T-helper 2 cell treated with Interferon-gamma antibody and Interleukin-4, amounts not matched to agents 100 ng/mL and 5 ng/mL, for 36 hours (primary cell): Measurements from ENCODE around the gene HMOX2. TPM values are rescaled to one million over a fixed set of nuclear protein-coding genes. Genes with fewer than 3 reads are reported as not detected.

ENCODE experiments used
- intact Hi-C: fragments of 100-400 bp; cut with micrococcal nuclease; formaldehyde crosslinking; loops from one replicate; pipeline ENCODE4 v1.15.1; 2023
- total RNA-seq: library from RNA; stranded (reverse); gene quantifications from 2 replicates; pipeline ENCODE4 v1.2.3, GENCODE V29; 2022

Gene HMOX2
- total RNA-seq, 1 donor from 2014 or later: 79.6 TPM

- intact Hi-C loops: loop anchor here (5.0 kb wide), 1 partner anchor 42 kb away; the partner anchor contains the start of gene HMOX2
Measured at GRCh38 chr16:4519274-4520058, 43.3 kb downstream of the HMOX2 start.

DNA sequence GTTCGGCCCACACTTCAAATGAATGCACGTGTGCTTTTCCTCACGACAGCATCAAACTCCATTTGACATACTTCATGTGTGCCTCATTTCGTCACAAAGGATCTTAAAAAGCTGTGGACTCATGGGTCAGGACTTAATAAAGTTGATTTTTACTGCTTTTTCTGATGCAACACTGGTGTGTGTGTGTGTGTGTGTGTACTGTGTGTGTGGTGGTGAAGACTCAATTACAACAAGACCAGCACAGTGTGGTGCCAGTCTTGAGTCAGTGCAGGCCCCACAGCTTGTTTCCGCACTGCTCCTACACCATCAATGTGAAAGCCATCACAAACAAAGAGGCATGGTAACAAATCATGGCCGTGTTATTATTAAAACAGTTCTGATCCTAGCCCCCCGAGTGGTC is 44.7 kb downstream of the HMOX2 start:
- intact Hi-C loops: no loop called here

DNA sequence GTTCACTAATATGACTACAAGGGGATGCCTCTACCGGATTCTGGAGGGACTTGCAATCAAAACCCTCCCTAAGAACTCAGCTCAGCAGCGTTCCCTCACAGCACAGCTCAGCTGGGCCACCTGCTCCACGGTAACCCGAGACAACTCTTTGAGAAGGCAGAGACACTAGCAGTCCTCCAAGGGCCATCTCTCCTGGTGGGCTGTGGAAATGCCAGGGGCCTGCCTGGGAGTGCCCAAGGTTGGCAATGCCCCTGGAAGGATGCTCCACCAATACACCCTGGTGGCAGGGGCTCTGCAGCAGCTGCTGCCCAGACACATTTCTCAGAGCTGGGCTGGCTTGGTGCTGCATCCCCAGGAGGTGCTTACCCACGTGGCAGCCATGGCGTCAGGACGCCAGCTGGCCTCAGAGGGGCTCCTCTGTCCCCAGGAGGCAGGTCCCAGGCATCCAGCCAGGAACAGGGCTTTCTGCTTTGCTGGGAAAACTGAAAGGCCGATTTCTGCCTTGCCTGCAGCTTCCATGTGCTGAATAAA is 45.9 kb downstream of the HMOX2 start:
- intact Hi-C loops: no loop called here

GRCh38 chr16:4523686-4524085 is 47.5 kb downstream of the HMOX2 start:
- intact Hi-C loops: no loop called here

GRCh38 chr16:4524571-4524970 is 48.4 kb downstream of the HMOX2 start:
- intact Hi-C loops: no loop called here

GRCh38 chr16:4525069-4525468 is 48.9 kb downstream of the HMOX2 start:
- intact Hi-C loops: no loop called here

DNA sequence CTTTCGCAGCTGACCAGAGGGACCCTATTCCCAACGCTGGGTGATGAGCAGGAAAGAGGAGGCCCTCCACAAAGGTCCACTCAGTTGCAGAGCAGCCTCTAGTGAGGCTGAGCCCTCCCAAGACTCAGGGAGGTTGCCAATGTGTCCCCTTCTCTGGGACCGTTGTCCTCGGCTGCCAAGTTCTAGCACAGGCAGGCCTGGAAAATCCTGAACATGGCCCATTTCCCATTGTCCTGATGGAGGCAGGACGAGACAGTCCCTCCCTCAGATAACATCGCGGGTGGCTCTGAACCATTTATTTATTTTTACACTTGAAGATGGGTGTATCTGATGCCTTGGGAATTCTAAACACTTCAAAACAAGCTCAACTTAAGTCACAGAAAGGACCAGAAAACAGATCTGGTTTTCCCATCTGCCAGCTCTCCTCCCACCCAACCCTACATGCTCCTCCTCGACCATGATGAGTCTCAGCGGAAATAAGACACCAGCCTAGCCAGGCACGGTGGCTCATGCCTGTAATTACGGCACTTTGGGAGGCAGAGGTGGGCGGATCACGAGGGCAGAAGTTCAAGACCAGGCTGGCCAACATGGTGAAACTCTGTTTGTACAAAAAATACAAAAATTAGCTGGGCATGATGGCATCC is 49.6 kb downstream of the HMOX2 start:
- intact Hi-C loops: no loop called here

GRCh38 chr16:4529085-4530060 is 53.2 kb downstream of the HMOX2 start:
- intact Hi-C loops: no loop called here

DNA sequence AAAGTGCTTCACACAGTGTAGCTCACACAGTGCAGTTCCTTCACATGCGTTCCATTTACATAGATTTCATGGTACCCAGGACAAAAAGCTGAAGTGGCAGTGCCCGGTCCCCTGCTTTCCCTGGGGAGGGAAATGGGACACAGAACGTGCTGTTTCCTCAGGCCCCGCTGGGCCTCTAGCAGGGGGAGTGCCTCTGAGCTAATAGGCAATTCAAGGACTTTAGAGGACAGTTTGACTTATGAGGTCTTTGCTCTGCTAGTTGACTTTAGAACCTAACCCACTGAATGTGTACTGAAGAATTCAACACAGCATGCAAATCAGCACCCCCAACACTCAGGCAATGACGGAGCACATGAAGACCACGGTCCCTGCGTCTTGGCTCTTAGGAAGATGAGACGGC is 55.6 kb downstream of the HMOX2 start:
- intact Hi-C loops: no loop called here

- intact Hi-C loops: no loop called here
Measured at GRCh38 chr16:4532238-4532637, 56.0 kb downstream of the HMOX2 start.

- intact Hi-C loops: no loop called here
Measured at GRCh38 chr16:4533490-4533889, 57.3 kb downstream of the HMOX2 start.

- intact Hi-C loops: no loop called here
Measured at GRCh38 chr16:4534151-4534790, 58.1 kb downstream of the HMOX2 start.

- intact Hi-C loops: no loop called here
Measured at GRCh38 chr16:4535627-4536108, 59.5 kb downstream of the HMOX2 start.

GRCh38 chr16:4536391-4537106 is 60.4 kb downstream of the HMOX2 start:
- intact Hi-C loops: no loop called here

DNA sequence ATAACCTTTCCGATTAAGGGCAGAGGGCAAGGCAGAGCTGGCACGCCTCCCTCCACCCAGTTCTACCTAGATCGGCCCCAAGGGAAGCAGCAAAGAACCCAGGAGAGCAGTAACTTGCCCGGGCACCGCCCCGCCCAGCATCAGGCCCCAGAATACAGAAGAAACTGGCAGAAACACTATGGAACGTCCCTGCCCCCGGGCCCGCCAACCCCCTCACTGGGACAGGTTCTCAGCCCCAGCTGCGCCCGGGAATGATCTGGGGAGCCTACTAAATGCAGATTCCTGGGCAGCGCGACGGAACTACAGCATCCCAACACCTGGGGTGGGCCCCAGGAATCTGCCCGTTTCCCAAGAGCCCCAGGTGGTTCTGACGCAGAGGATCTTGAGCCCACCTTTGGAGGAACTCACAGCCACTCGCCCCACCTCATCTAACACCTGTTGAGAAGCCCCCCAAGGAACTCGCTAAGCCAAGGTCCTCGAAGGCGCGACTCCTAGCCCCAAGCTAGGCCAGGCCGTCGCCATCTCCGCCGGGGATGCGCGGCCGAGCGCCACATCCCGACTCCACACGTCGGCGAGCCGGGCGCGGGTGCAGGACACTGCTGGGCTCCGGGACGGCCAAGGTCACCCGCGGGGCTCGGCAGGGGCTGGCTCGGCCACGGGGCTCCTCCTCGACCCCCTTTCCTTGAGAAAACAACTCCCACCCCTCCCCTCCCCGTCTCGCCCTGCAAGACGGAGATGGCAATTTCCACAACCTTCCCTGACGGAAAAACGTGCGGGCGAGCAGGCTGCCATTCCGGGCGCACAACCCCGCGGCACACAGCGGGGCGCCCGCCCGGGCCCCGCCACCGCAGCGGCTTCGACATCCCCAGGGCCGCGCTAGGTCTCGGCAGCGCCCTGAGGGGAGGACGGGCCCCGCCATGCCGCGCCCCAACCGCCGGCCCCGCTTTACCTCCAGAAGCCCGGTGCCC is 61.5 kb downstream of the HMOX2 start:
- intact Hi-C loops: loop anchor here (1.0 to 2.0 kb wide), 3 partner anchors 61 to 121 kb away; partner anchors contain the start of genes CORO7 and HMOX2

GRCh38 chr16:4538350-4539235 is 62.4 kb downstream of the HMOX2 start, which contains the start of gene CDIP1:
TSS of gene CDIP1 (minus strand) at chr16:4538773. CDS start at chr16:4514130, 24,643 bp downstream.
- intact Hi-C loops: loop anchor here (1.0 to 2.0 kb wide), 3 partner anchors 62 to 122 kb away; partner anchors contain the start of genes CORO7 and HMOX2

- intact Hi-C loops: loop anchor here (2.0 kb wide), 1 partner anchor 63 kb away; the partner anchor contains the start of gene HMOX2
Measured at GRCh38 chr16:4539716-4540284, 63.6 kb downstream of the HMOX2 start.
